Mononuclear cell (primary cell): Measurements from ENCODE around the gene EHBP1. TPM values are rescaled to one million over a fixed set of nuclear protein-coding genes. Genes with fewer than 3 reads are reported as not detected.
A peak's percentile ranks its signal among the peaks of the same experiment; 100 is the strongest.

Source experiments
- H3K27me3 ChIP-seq: 2 replicates; pipeline ENCODE4 v1.6.0; 2011; ENCODE audit warnings: low read length, control low read depth; ENCODE audit not compliant: insufficient read depth
- H3K4me1 ChIP-seq: 2 replicates; pipeline ENCODE4 v1.5.1; 2011; ENCODE audit warnings: mild to moderate bottlenecking, low read length, control low read depth; ENCODE audit not compliant: insufficient read depth
- H3K4me3 ChIP-seq: 2 replicates; pipeline ENCODE4 v1.5.1; 2011; ENCODE audit warnings: mild to moderate bottlenecking, low read length, moderate library complexity
- H3K9me3 ChIP-seq: 2 replicates; pipeline ENCODE4 v1.5.1; 2011; ENCODE audit warnings: low read depth, mild to moderate bottlenecking, control low read depth, low read length
- total RNA-seq: library from RNA; depleted of rRNA; stranded (reverse); fragments of >200 nt; gene quantifications from one replicate; pipeline ENCODE4 v1.2.3, GENCODE V29; 2012

The EHBP1 gene
- 31.6 TPM for total RNA-seq

GRCh38 chr2:62705007-62705829 lies at the start of gene EHBP1:
Gene EHBP1, plus strand, starts transcription at chr2:62705713. Its CDS starts 1,479 bp downstream, at chr2:62707192.
- Histone ChIP-seq H3K4me1 (peaks cover 19% of the 10 kb centered on the region), H3K9me3 (no peaks in the 10 kb centered on the region), H3K4me3 (peak within 1 kb of the TSS; percentile 65), H3K27me3 (no peaks in the 10 kb centered on the region)

GRCh38 chr2:62657783-62658182 lies 47.7 kb upstream of the EHBP1 start:
- H3K4me1 ChIP-seq = peaks cover 8% of the 10 kb centered on the region
- no peaks in the 10 kb centered on the region for H3K9me3 ChIP-seq
- H3K4me3 ChIP-seq = no peak overlapping the region
- H3K27me3 ChIP-seq = no peaks in the 10 kb centered on the region

GRCh38 chr2:62658891-62659290 lies 46.6 kb upstream of the EHBP1 start:
- peaks cover 8% of the 10 kb centered on the region for H3K4me1 ChIP-seq
- H3K9me3 ChIP-seq = no peaks in the 10 kb centered on the region
- H3K27me3 ChIP-seq = no peaks in the 10 kb centered on the region

GRCh38 chr2:62660087-62660486 lies 45.4 kb upstream of the EHBP1 start:
- Histone ChIP-seq H3K4me1 (peaks cover 8% of the 10 kb centered on the region), H3K27me3 (no peaks in the 10 kb centered on the region), H3K4me3 (no peak overlapping the region), H3K9me3 (no peaks in the 10 kb centered on the region)

More at GRCh38 chr2:62658891-62659290, 46.6 kb upstream of the EHBP1 start:
- H3K4me3 ChIP-seq = no peak overlapping the region

- Histone ChIP-seq H3K9me3 (no peaks in the 10 kb centered on the region), H3K4me3 (no peak overlapping the region), H3K4me1 (peaks cover 8% of the 10 kb centered on the region), H3K27me3 (no peaks in the 10 kb centered on the region)
These were observed 44.8 kb upstream of the EHBP1 start for GRCh38 chr2:62660582-62661262.

GRCh38 chr2:62661263-62661635 lies 44.3 kb upstream of the EHBP1 start:
- H3K4me1 ChIP-seq = peaks cover 8% of the 10 kb centered on the region
- no peaks in the 10 kb centered on the region for H3K27me3 ChIP-seq
- H3K4me3 ChIP-seq = no peak overlapping the region
- no peaks in the 10 kb centered on the region for H3K9me3 ChIP-seq

GRCh38 chr2:62662131-62662530 lies 43.4 kb upstream of the EHBP1 start:
- Histone ChIP-seq H3K4me1 (peaks cover 8% of the 10 kb centered on the region), H3K9me3 (no peaks in the 10 kb centered on the region), H3K4me3 (no peak overlapping the region), H3K27me3 (no peaks in the 10 kb centered on the region)

- no peak overlapping the region for H3K4me3 ChIP-seq
- peaks cover 8% of the 10 kb centered on the region for H3K4me1 ChIP-seq
These were observed 43.0 kb upstream of the EHBP1 start for GRCh38 chr2:62662554-62662953.

GRCh38 chr2:62663411-62663810 lies 42.1 kb upstream of the EHBP1 start:
- no peak overlapping the region for H3K4me3 ChIP-seq
- H3K9me3 ChIP-seq = no peaks in the 10 kb centered on the region
- no peaks in the 10 kb centered on the region for H3K27me3 ChIP-seq
- peaks cover 8% of the 10 kb centered on the region for H3K4me1 ChIP-seq

More at GRCh38 chr2:62662554-62662953, 43.0 kb upstream of the EHBP1 start:
- Histone ChIP-seq H3K9me3 (no peaks in the 10 kb centered on the region), H3K27me3 (no peaks in the 10 kb centered on the region)

- H3K27me3 ChIP-seq = no peaks in the 10 kb centered on the region
- no peaks in the 10 kb centered on the region for H3K9me3 ChIP-seq
- H3K4me3 ChIP-seq = no peak overlapping the region
- H3K4me1 ChIP-seq = peaks cover 8% of the 10 kb centered on the region
These were observed 41.4 kb upstream of the EHBP1 start for GRCh38 chr2:62663920-62664795.

GRCh38 chr2:62665446-62665845 lies 40.1 kb upstream of the EHBP1 start:
- Histone ChIP-seq H3K9me3 (no peaks in the 10 kb centered on the region), H3K4me1 (no peaks in the 10 kb centered on the region), H3K4me3 (no peak overlapping the region)

GRCh38 chr2:62669180-62669579 lies 36.3 kb upstream of the EHBP1 start:
- Histone ChIP-seq H3K9me3 (no peaks in the 10 kb centered on the region), H3K27me3 (no peaks in the 10 kb centered on the region), H3K4me1 (no peaks in the 10 kb centered on the region), H3K4me3 (no peak overlapping the region)

More at GRCh38 chr2:62665446-62665845, 40.1 kb upstream of the EHBP1 start:
- H3K27me3 ChIP-seq = no peaks in the 10 kb centered on the region

GRCh38 chr2:62672601-62673000 lies 32.9 kb upstream of the EHBP1 start:
- Histone ChIP-seq H3K9me3 (no peaks in the 10 kb centered on the region), H3K27me3 (no peaks in the 10 kb centered on the region), H3K4me1 (no peaks in the 10 kb centered on the region), H3K4me3 (no peak overlapping the region)

GRCh38 chr2:62675062-62675461 lies 30.5 kb upstream of the EHBP1 start:
- no peak overlapping the region for H3K4me3 ChIP-seq
- H3K27me3 ChIP-seq = no peaks in the 10 kb centered on the region
- H3K4me1 ChIP-seq = no peaks in the 10 kb centered on the region
- H3K9me3 ChIP-seq = no peaks in the 10 kb centered on the region

GRCh38 chr2:62685256-62685655 lies 20.3 kb upstream of the EHBP1 start:
- H3K9me3 ChIP-seq = no peaks in the 10 kb centered on the region

More at GRCh38 chr2:62685256-62685655, 20.3 kb upstream of the EHBP1 start:
- no peak overlapping the region for H3K4me3 ChIP-seq
- H3K4me1 ChIP-seq = no peaks in the 10 kb centered on the region
- peaks cover 7% of the 10 kb centered on the region for H3K27me3 ChIP-seq
